Measurements from ENCODE around the gene TBC1D4. TPM values are rescaled to one million over a fixed set of nuclear protein-coding genes. Genes with fewer than 3 reads are reported as not detected.

The TBC1D4 gene
- total and polyA plus RNA-seq, 2 donors (not counting 1 experiment from before 2014, with no cell fraction given): 10.3 to 15.4 TPM

DNA sequence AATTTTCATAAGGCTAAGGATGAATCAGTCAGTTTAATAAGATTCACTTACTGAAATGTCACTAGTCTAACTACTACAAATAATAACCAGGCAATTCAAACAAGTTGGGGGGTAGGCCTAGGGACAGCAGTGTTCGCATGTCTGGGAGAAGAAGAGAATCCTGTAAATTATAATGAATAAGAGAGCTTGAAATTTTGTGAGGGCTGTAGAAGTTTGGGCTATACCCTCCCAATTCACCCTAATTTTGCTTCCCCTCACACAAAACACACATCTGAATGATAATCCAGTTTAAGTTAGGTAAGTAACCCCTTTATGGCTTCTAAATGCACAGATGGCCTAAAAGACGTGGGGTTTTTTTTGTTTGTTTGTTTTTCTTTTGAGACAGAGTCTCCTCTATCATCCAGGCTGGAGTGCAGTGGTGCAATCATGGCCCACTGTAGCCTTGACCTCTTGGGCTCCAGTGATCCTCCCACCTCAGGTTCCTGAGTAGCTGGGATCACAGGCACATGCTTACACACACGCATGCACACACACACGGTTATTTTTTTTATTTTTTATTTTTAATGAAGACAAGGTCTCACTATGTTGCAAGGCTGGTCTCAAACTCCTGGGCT is 69.9 kb downstream of the TBC1D4 start:
- no peak for DNase-seq (ENCODE audit: low read depth in 2 of 2)
- Histone ChIP-seq H3K4me2 (ENCODE audit: extremely low read depth, insufficient read depth, low read length) (no peak overlapping the region), H3K4me1 (ENCODE audit: control insufficient read depth, extremely low read depth, insufficient read depth, low read length) (peaks cover 4% of the 10 kb centered on the region), H3K79me2 (ENCODE audit: control insufficient read depth, insufficient read depth, low read length) (no peaks in the 10 kb centered on the region), H4K20me1 (ENCODE audit: control insufficient read depth, extremely low read depth, insufficient read depth, low read length) (no peaks in the 10 kb centered on the region), H3K27me3 (ENCODE audit: control insufficient read depth, insufficient read depth, low read length) (no peaks in the 10 kb centered on the region), H3K9me3 (ENCODE audit: control insufficient read depth, insufficient read depth, low read depth, low read length) (no peaks in the 10 kb centered on the region), H3K27ac (ENCODE audit: insufficient read depth, low read length) (no peak overlapping the region), H3K4me3 (replicated peaks in 1 of 4; ENCODE audit: control extremely low read depth in 1 of 4, insufficient read depth in 1 of 4, low read depth in 3 of 4, low read length in 4 of 4) (no peak overlapping the region), H2AFZ (ENCODE audit: low read length) (no peak overlapping the region), H3K36me3 (ENCODE audit: control insufficient read depth, insufficient read depth, low read length) (no peaks in the 10 kb centered on the region), H3K9ac (ENCODE audit: insufficient read depth, low read length) (no peak overlapping the region)
- no peak for TF ChIP-seq CTCF (conservative IDR thresholded peaks at IDR 0.05 in 1 of 2, IDR thresholded peaks at IDR 0.05 in 1 of 2; ENCODE audit: low read depth in 1 of 2, low read length in 2 of 2)
- TF ChIP-seq EZH2 (IDR thresholded peaks at IDR 0.05; ENCODE audit: low read length, missing control alignments): no peak

DNA sequence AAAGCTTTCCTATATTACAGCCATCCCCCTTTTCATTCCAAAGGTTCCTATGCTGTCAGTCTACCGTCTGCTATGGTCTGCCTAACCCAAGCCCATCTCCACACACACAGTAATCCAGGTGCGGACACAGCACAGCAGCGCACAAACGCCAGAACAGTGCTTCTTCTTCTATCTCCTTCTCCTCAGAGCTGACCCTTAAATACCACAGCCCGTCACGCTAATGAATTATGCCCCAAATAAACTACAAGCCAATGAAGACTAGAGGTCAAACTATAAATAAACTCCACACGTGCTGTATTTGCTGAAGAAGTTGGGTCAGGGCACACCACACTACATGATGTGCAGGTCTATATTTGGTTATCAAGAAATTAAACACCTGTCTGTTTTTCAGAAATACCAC is 71.8 kb downstream of the TBC1D4 start:
- no peaks in the 10 kb centered on the region for H3K27me3 ChIP-seq (ENCODE audit: control insufficient read depth, insufficient read depth, low read length)
- H2AFZ ChIP-seq (ENCODE audit: low read length): no peak overlapping the region
- no peak overlapping the region for H3K27ac ChIP-seq (ENCODE audit: insufficient read depth, low read length)
- H3K36me3 ChIP-seq (ENCODE audit: control insufficient read depth, insufficient read depth, low read length): no peaks in the 10 kb centered on the region
- no peak for DNase-seq (ENCODE audit: low read depth in 2 of 2)
- no peak overlapping the region for H3K4me2 ChIP-seq (ENCODE audit: extremely low read depth, insufficient read depth, low read length)
- no peaks in the 10 kb centered on the region for H3K4me1 ChIP-seq (ENCODE audit: control insufficient read depth, extremely low read depth, insufficient read depth, low read length)
- no peaks in the 10 kb centered on the region for H3K79me2 ChIP-seq (ENCODE audit: control insufficient read depth, insufficient read depth, low read length)
- no peaks in the 10 kb centered on the region for H3K9me3 ChIP-seq (ENCODE audit: control insufficient read depth, insufficient read depth, low read depth, low read length)
- H4K20me1 ChIP-seq (ENCODE audit: control insufficient read depth, extremely low read depth, insufficient read depth, low read length): no peaks in the 10 kb centered on the region
- H3K4me3 ChIP-seq (replicated peaks in 1 of 4; ENCODE audit: control extremely low read depth in 1 of 4, insufficient read depth in 1 of 4, low read depth in 3 of 4, low read length in 4 of 4): no peak overlapping the region
- TF ChIP-seq CTCF (conservative IDR thresholded peaks at IDR 0.05 in 1 of 2, IDR thresholded peaks at IDR 0.05 in 1 of 2; ENCODE audit: low read depth in 1 of 2, low read length in 2 of 2) (no peak), EZH2 (IDR thresholded peaks at IDR 0.05; ENCODE audit: low read length, missing control alignments) (no peak)
- no peak overlapping the region for H3K9ac ChIP-seq (ENCODE audit: insufficient read depth, low read length)

- Histone ChIP-seq H3K27ac (ENCODE audit: insufficient read depth, low read length) (no peak overlapping the region), H3K4me1 (ENCODE audit: control insufficient read depth, extremely low read depth, insufficient read depth, low read length) (no peaks in the 10 kb centered on the region), H3K4me3 (replicated peaks in 1 of 4; ENCODE audit: control extremely low read depth in 1 of 4, insufficient read depth in 1 of 4, low read depth in 3 of 4, low read length in 4 of 4) (no peak overlapping the region), H2AFZ (ENCODE audit: low read length) (no peak overlapping the region), H3K9ac (ENCODE audit: insufficient read depth, low read length) (no peak overlapping the region), H3K79me2 (ENCODE audit: control insufficient read depth, insufficient read depth, low read length) (no peaks in the 10 kb centered on the region), H4K20me1 (ENCODE audit: control insufficient read depth, extremely low read depth, insufficient read depth, low read length) (no peaks in the 10 kb centered on the region), H3K9me3 (ENCODE audit: control insufficient read depth, insufficient read depth, low read depth, low read length) (no peaks in the 10 kb centered on the region), H3K27me3 (ENCODE audit: control insufficient read depth, insufficient read depth, low read length) (no peaks in the 10 kb centered on the region), H3K4me2 (ENCODE audit: extremely low read depth, insufficient read depth, low read length) (no peak overlapping the region), H3K36me3 (ENCODE audit: control insufficient read depth, insufficient read depth, low read length) (no peaks in the 10 kb centered on the region)
- no peak for DNase-seq (ENCODE audit: low read depth in 2 of 2)
- TF ChIP-seq CTCF (conservative IDR thresholded peaks at IDR 0.05 in 1 of 2, IDR thresholded peaks at IDR 0.05 in 1 of 2; ENCODE audit: low read depth in 1 of 2, low read length in 2 of 2) (no peak), EZH2 (IDR thresholded peaks at IDR 0.05; ENCODE audit: low read length, missing control alignments) (no peak)
These were observed 74.0 kb downstream of the TBC1D4 start for GRCh38 chr13:75407998-75408397.

Data from fibroblast of lung (primary cell).